ENCODE results near the gene CDC42SE1. TPM values are rescaled to one million over a fixed set of nuclear protein-coding genes. Genes with fewer than 3 reads are reported as not detected.

CDC42SE1 gene
- total RNA-seq, 1 experiment from 2014 or later = 63.8 TPM

DNA sequence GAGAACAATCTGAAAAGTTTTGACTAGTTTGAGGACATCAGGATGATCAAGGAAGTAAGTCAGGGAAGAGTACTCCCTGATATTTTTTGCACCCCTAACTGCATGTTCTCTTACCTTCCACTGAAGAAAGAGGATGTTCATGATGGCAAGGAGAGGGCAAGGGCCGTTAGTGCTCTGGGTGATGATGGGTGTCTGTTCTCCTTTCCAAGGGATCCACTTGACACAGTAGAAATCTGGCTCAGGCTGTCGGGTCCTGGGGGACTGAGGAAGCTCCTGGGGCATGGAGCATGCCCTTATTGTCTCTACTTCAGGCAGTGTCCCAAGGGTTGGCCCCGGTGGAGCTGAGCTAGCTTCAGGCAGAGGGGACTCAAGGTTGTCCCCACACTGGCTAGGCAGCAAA, 57.4 kb downstream of the CDC42SE1 start:
- Histone ChIP-seq H3K36me3 (ENCODE audit: insufficient read depth, low read length, poor library complexity, severe bottlenecking) (peaks cover 2% of the 10 kb centered on the region), H3K27ac (ENCODE audit: low read depth, low read length, poor library complexity, severe bottlenecking) (no peak overlapping the region), H3K9me3 (ENCODE audit: low read depth, low read length, poor library complexity, severe bottlenecking) (no peaks in the 10 kb centered on the region), H3K4me1 (ENCODE audit: insufficient read depth, low read length, poor library complexity, severe bottlenecking) (peaks cover 8% of the 10 kb centered on the region), H3K27me3 (replicated peaks; ENCODE audit: insufficient read depth, low read depth, low read length, poor library complexity) (no peaks in the 10 kb centered on the region), H3K4me3 (ENCODE audit: low read depth, low read length, poor library complexity, severe bottlenecking) (no peak overlapping the region)
- intact Hi-C loops (cut with micrococcal nuclease; ENCODE audit: unreplicated experiment) = no loop called here
- BruUV-seq (replicated peaks) = no TSS peak
- ChIA-PET CTCF (no interaction called here), POLR2A (ENCODE audit: low non-redundant PET) (interaction anchor here (0.6 kb wide), 1 partner anchor 274 kb away, joined by 9 read pairs; no protein-coding TSS in a partner anchor)
- no peak for TF ChIP-seq CTCF (conservative IDR thresholded peaks at IDR 0.05; ENCODE audit: low read depth, low read length)
- TF ChIP-seq EZH2 (IDR thresholded peaks at IDR 0.05; ENCODE audit: borderline replicate concordance, low read depth, low read length, poor library complexity, severe bottlenecking) = no peak
- DNase-seq (ENCODE audit: low spot score) = no peak

DNA sequence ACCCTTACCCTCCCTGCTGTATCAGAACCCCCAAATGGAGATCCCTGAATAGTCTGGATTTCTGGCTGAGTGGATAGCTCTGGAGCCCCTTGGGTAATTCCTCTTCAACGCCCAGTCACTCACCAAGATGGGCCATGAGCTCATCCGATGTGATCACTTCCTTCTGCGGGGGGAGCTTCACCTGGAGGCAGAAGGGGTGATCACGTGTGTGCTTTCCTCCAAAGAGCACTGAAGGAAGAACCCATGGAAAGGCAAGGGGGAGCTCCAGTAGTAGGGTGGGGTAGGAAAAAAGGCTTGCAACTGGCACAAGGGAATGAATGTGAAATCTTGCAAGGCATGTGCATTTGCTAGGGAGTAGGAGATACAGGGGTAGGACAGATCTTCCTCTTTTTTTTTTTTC, 57.8 kb downstream of the CDC42SE1 start:
- POLR2A ChIA-PET (ENCODE audit: low non-redundant PET) = interaction anchor here (0.6 kb wide), 1 partner anchor 21 kb away, joined by 3 read pairs; no protein-coding TSS in a partner anchor
- no TSS peak for BruUV-seq (replicated peaks)
- Histone ChIP-seq H3K27me3 (replicated peaks; ENCODE audit: insufficient read depth, low read depth, low read length, poor library complexity) (no peaks in the 10 kb centered on the region), H3K36me3 (ENCODE audit: insufficient read depth, low read length, poor library complexity, severe bottlenecking) (peaks cover 2% of the 10 kb centered on the region), H3K27ac (ENCODE audit: low read depth, low read length, poor library complexity, severe bottlenecking) (no peak overlapping the region), H3K4me3 (ENCODE audit: low read depth, low read length, poor library complexity, severe bottlenecking) (no peak overlapping the region), H3K4me1 (ENCODE audit: insufficient read depth, low read length, poor library complexity, severe bottlenecking) (peaks cover 5% of the 10 kb centered on the region), H3K9me3 (ENCODE audit: low read depth, low read length, poor library complexity, severe bottlenecking) (no peaks in the 10 kb centered on the region)
- CTCF ChIA-PET = no interaction called here
- no peak for DNase-seq (ENCODE audit: low spot score)
- intact Hi-C loops (cut with micrococcal nuclease; ENCODE audit: unreplicated experiment) = no loop called here
- TF ChIP-seq CTCF (conservative IDR thresholded peaks at IDR 0.05; ENCODE audit: low read depth, low read length) (no peak), EZH2 (IDR thresholded peaks at IDR 0.05; ENCODE audit: borderline replicate concordance, low read depth, low read length, poor library complexity, severe bottlenecking) (no peak)

Other genes starting within 250 kb of the CDC42SE1 start
- 31.2 and 38.2 TPM in 2 replicates for gene ARNT, start 183.0 kb downstream of the CDC42SE1 start, total RNA-seq (2021)
- not detected in 2 replicates for gene CTXND2, start 172.5 kb downstream of the CDC42SE1 start, total RNA-seq (2021)
- gene SETDB1, start 133.3 kb downstream of the CDC42SE1 start, total RNA-seq (2021) = 66.5 and 71.0 TPM in 2 replicates
- gene CERS2, start 84.8 kb downstream of the CDC42SE1 start, total RNA-seq (2021) = 222 and 239 TPM in 2 replicates
- gene ANXA9, start 77.3 kb downstream of the CDC42SE1 start, total RNA-seq (2021) = not detected in 2 replicates
- 11.6 and 16.9 TPM in 2 replicates for gene MINDY1, start 52.7 kb downstream of the CDC42SE1 start, total RNA-seq (2021)
- gene PRUNE1, start 51.2 kb downstream of the CDC42SE1 start, total RNA-seq (2021) = 19.3 and 21.4 TPM in 2 replicates
- 1.5 and 3.5 TPM in 2 replicates for gene BNIPL, start 23.0 kb downstream of the CDC42SE1 start, total RNA-seq (2021)
- 2.9 and 3.9 TPM in 2 replicates for gene C1orf56, start 11.9 kb downstream of the CDC42SE1 start, total RNA-seq (2021)
- 91.9 and 108 TPM in 2 replicates for gene MLLT11, start 775 bp upstream of the CDC42SE1 start, total RNA-seq (2021)
- 11.1 and 12.5 TPM in 2 replicates for gene GABPB2, start 11.1 kb upstream of the CDC42SE1 start, total RNA-seq (2021)
- 4.7 and 8.9 TPM in 2 replicates for gene SEMA6C, start 87.0 kb upstream of the CDC42SE1 start, total RNA-seq (2021)
- not detected in 2 replicates for gene TNFAIP8L2, start 97.0 kb upstream of the CDC42SE1 start, total RNA-seq (2021)
- gene LYSMD1, start 106.3 kb upstream of the CDC42SE1 start, total RNA-seq (2021) = 7.7 and 8.1 TPM in 2 replicates
- 57.5 and 59.6 TPM in 2 replicates for gene SCNM1, start 106.5 kb upstream of the CDC42SE1 start, total RNA-seq (2021)
- 1.4 and 2.8 TPM in 2 replicates for gene TMOD4, start 116.4 kb upstream of the CDC42SE1 start, total RNA-seq (2021)
- gene VPS72, start 130.6 kb upstream of the CDC42SE1 start, total RNA-seq (2021) = 113 and 114 TPM in 2 replicates
- 109 and 115 TPM in 2 replicates for gene PIP5K1A, start 138.9 kb upstream of the CDC42SE1 start, total RNA-seq (2021)
- gene PSMD4, start 195.1 kb upstream of the CDC42SE1 start, total RNA-seq (2021) = 312 and 339 TPM in 2 replicates
- 26.4 and 30.2 TPM in 2 replicates for gene ZNF687, start 222.7 kb upstream of the CDC42SE1 start, total RNA-seq (2021)